Measurements from ENCODE around the gene HMGN4.
A peak's percentile ranks its signal among the peaks of the same experiment; 100 is the strongest.

The HMGN4 gene

DNA sequence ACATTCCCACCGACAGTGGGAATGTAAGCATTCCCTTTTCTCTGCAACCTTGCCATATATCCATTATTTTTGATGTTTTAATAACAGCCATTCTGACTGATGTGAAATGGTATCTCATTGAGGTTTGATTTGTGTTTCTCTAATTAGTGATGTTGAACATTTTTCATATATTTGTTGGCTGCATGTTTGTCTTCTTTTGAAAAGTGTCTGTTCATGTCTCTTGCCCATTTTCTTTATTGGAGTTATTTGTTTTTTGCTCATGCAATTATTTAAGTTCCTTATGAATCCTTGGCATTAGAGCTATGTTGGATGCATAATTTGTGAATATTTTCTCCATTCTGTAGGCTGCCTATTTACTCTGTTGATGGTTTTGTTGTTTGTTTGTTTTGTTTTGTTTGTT lies 40.6 kb downstream of the HMGN4 start:
- H3K4me3 ChIP-seq (replicated peaks; ENCODE audit: low read depth, low read length) = no peak overlapping the region
- DNase-seq (ENCODE audit: low read depth) = no peak
- TF ChIP-seq, protein P1, sequence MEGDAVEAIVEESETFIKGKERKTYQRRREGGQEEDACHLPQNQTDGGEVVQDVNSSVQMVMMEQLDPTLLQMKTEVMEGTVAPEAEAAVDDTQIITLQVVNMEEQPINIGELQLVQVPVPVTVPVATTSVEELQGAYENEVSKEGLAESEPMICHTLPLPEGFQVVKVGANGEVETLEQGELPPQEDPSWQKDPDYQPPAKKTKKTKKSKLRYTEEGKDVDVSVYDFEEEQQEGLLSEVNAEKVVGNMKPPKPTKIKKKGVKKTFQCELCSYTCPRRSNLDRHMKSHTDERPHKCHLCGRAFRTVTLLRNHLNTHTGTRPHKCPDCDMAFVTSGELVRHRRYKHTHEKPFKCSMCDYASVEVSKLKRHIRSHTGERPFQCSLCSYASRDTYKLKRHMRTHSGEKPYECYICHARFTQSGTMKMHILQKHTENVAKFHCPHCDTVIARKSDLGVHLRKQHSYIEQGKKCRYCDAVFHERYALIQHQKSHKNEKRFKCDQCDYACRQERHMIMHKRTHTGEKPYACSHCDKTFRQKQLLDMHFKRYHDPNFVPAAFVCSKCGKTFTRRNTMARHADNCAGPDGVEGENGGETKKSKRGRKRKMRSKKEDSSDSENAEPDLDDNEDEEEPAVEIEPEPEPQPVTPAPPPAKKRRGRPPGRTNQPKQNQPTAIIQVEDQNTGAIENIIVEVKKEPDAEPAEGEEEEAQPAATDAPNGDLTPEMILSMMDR (IDR thresholded peaks at IDR 0.05; ENCODE audit: low read length, missing control alignments) = no peak

DNA sequence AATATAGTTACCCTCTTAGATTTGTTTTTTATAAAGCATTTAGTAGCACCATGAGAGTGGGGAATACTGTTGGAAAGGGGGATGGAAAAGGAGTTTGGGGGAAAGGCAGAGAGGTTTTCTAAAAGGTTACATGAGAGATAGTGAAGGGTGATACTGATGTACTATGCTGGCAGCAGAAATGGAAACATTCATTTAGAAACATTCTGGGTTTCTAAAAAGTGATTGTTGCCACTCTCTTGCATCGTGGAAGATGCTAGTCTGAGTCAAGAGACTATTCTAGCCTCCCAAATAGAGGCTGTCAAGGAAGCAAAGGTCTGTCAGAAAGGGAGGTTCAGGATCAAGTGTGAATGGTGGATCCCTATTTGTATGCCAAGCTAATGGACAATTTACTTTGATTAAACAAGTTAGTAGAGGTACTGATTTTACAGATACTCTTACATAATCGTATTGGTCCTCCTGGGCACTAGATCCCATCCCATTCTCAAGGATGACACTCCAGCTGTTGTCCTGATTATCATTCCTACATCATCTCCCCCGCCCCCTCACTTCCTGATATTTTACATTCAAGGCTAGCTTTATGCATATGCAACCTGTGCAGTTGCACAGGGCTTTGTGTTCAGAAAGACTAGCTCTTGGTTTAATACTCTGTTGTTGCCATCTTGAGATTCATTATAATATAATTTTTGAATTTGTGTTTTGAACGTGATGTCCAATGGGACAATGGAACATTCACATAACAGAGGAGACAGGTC lies 43.2 kb downstream of the HMGN4 start:
- TF ChIP-seq, protein P1 (IDR thresholded peaks at IDR 0.05; ENCODE audit: low read length, missing control alignments) = no peak
- no peak overlapping the region for H3K4me3 ChIP-seq (replicated peaks; ENCODE audit: low read depth, low read length)
- no peak for DNase-seq (ENCODE audit: low read depth)

- TF ChIP-seq, protein P1 (IDR thresholded peaks at IDR 0.05; ENCODE audit: low read length, missing control alignments) = no peak
- no peak for DNase-seq (ENCODE audit: low read depth)
- no peak overlapping the region for H3K4me3 ChIP-seq (replicated peaks; ENCODE audit: low read depth, low read length)
These were observed 50.8 kb downstream of the HMGN4 start for GRCh38 chr6:26588965-26589364.

GRCh38 chr6:26592649-26593048 lies 54.5 kb downstream of the HMGN4 start:
- no peak overlapping the region for H3K4me3 ChIP-seq (replicated peaks; ENCODE audit: low read depth, low read length)
- peak; percentile 49 for DNase-seq (ENCODE audit: low read depth)
- TF ChIP-seq, protein P1 (IDR thresholded peaks at IDR 0.05; ENCODE audit: low read length, missing control alignments) = peak; percentile 20

DNA sequence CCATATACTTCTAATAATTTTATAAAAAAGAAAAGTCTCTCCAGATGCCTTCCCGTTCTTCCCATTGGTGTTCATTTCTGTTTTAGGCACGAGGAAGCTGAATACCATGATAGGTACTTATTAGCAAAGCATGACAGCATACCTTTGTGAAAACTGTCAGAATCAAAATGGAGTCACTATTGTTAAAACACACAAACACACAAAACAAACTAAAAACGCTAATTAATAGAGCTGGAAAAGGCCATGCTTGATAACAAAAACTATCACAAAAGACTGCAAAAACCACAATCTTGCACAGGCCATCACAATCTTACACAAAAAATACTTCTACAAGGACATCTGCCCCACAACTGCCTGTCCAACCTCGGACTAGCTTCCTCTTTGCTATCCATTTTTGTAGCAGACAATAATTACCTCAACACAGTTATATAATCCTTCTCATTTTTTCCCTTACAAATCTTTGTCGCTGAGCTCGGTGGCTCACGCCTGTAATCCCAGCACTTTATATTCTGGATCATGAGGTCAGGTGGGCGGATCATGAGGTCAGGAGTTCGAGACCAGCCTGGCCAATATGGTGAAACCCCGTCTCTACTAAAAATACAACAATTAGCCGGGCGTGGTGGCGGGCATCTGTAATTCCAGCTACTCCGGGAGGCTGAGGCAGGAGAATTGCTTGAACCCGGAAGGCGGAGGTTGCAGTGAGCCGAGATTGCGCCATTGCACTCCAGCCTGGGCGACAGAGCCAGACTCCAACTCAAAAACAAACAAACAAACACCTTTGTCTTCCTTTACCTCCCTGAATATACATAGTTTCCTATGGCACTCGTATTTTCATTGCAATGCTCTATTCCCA lies 55.3 kb downstream of the HMGN4 start:
- no peak overlapping the region for H3K4me3 ChIP-seq (replicated peaks; ENCODE audit: low read depth, low read length)
- no peak for DNase-seq (ENCODE audit: low read depth)
- TF ChIP-seq, protein P1 (IDR thresholded peaks at IDR 0.05; ENCODE audit: low read length, missing control alignments) = no peak

DNA sequence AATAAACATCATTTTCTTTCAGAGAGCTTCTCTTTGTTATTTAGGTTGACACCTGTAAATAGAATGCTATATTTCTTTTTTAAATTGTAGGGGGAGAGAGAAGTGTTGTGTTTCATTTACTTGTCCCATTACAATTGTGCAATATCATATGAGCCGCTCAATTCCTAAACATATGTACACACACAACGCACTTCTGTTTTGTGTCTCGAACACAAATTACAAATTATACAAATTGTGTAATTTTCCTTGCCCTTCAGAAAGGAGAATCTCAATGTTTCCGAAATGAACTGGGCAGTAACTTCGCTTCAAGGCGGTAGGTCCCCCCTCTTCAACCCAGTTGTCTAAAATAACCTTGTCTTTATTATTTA lies 55.9 kb downstream of the HMGN4 start:
- no peak overlapping the region for H3K4me3 ChIP-seq (replicated peaks; ENCODE audit: low read depth, low read length)
- TF ChIP-seq, protein P1 (IDR thresholded peaks at IDR 0.05; ENCODE audit: low read length, missing control alignments) = no peak
- DNase-seq (ENCODE audit: low read depth) = no peak

All from fibroblast of pulmonary artery (primary cell).